ENCODE results near the gene RIMS4.

DNA sequence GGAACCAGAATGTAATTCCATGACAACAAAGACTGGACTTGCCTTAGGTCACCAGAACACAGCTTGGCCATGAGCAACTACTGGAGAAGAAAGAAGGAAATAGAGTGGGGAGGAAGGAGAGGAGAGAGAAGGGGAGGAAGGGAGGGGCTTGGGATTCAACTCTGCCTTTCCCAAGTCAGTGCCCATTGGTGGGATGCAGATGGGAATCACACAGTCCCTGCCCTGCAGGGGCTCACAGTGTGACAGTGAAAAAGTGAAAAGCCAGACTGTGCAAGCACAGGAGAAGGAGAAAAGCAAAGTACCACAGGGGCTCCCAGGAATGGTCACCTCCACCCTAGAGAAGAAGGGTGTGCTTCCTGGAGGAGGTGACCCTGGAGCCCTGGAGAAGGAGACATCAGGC lies 14.0 kb downstream of the RIMS4 start:
- TF ChIP-seq, protein P1, sequence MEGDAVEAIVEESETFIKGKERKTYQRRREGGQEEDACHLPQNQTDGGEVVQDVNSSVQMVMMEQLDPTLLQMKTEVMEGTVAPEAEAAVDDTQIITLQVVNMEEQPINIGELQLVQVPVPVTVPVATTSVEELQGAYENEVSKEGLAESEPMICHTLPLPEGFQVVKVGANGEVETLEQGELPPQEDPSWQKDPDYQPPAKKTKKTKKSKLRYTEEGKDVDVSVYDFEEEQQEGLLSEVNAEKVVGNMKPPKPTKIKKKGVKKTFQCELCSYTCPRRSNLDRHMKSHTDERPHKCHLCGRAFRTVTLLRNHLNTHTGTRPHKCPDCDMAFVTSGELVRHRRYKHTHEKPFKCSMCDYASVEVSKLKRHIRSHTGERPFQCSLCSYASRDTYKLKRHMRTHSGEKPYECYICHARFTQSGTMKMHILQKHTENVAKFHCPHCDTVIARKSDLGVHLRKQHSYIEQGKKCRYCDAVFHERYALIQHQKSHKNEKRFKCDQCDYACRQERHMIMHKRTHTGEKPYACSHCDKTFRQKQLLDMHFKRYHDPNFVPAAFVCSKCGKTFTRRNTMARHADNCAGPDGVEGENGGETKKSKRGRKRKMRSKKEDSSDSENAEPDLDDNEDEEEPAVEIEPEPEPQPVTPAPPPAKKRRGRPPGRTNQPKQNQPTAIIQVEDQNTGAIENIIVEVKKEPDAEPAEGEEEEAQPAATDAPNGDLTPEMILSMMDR (IDR thresholded peaks at IDR 0.05), result no peak
- TF ChIP-seq POLR2A (IDR thresholded peaks at IDR 0.05), result no peak
